Hair follicular keratinocyte (primary cell): ENCODE results near the gene PRAMEF2. TPM values are rescaled to one million over a fixed set of nuclear protein-coding genes. Genes with fewer than 3 reads are reported as not detected.

Experiments
- total RNA-seq: library from RNA; depleted of rRNA; stranded (reverse); fragments of >200 nt; gene quantifications from 2 replicates; pipeline ENCODE4 v1.2.3, GENCODE V29; 2015

PRAMEF2 gene, protein sequence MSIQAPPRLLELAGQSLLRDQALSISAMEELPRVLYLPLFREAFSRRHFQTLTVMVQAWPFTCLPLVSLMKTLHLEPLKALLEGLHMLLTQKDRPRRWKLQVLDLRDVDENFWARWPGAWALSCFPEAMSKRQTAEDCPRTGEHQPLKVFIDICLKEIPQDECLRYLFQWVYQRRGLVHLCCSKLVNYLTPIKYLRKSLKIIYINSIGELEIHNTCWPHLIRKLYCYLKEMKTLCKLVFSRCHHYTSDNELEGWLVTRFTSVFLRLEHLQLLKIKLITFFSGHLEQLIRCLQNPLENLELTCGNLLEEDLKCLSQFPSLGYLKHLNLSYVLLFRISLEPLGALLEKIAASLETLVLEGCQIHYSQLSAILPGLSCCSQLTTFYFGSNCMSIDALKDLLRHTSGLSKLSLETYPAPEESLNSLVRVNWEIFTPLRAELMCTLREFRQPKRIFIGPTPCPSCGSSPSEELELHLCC
- not detected in 2 replicates for total RNA-seq

DNA sequence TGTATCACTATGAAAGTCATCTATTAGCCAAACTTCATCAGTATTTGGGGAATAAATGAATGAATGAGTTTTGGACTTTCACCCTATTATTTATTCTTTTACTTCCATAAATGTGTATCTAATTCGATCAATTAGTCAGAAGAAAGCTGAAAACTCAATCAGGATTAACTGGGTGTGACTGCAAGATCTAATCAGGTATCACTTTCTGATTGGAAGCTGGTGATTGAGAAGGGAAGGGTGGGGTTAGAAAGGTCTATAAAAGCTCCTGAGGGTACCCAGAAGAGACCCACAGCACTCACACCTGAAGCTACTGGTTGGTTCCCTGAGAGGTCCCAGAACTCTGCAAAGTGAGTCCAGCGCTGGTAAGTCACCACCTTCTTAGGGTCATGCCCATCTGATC lies at the start of gene PRAMEF2:
PRAMEF2 (plus strand) TSS at position 301 of the 400 bp plus-strand sequence. CDS start 1,924 bp downstream, outside the sequence.

DNA sequence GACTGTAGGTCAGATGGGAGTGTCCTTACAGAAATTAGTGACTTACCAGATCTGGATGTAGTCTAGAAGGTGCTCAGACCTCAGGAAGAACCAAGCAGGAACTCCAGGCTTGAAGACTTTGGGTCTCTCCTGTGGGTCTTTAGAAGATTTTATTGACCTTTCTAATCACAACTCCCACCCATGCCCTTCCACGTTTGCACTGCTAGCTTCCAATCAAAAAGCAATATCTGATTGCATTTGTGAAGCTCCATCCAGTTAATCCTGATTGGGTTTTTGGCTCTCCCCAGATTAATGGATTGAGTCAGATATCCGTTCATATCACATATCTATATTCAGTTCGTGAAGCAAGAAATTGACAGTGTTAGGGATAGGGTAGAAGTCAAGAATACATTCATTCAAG lies 25.6 kb upstream of the PRAMEF2 start, which contains the start of gene PRAMEF11:
PRAMEF11 (minus strand) TSS at position 101 of the 400 bp plus-strand sequence. CDS start 2,621 bp downstream, outside the sequence.

GRCh38 chr1:12848620-12849019 lies 8.3 kb upstream of the PRAMEF2 start, which contains the start of gene HNRNPCL1:
TSS of gene HNRNPCL1 (minus strand) at chr1:12848720. CDS start at chr1:12848289, 431 bp downstream.

DNA sequence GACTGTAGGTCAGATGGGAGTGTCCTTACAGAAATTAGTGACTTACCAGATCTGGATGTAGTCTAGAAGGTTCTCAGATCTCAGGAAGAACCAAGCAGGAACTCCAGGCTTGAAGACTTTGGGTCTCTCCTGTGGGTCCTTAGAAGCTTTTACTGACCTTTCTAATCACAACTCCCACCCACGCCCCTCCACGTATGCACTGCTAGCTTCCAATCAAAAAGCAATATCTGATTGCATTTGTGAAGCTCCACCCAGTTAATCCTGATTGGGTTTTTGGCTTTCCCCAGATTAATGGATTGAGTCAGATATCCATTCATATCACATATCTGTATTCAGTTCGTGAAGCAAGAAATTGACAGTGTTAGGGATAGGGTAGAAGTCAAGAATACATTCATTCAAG lies 29.2 kb downstream of the PRAMEF2 start, which contains the start of gene PRAMEF4:
PRAMEF4 (minus strand) TSS at position 101 of the 400 bp plus-strand sequence. CDS start 2,807 bp downstream, outside the sequence.

DNA sequence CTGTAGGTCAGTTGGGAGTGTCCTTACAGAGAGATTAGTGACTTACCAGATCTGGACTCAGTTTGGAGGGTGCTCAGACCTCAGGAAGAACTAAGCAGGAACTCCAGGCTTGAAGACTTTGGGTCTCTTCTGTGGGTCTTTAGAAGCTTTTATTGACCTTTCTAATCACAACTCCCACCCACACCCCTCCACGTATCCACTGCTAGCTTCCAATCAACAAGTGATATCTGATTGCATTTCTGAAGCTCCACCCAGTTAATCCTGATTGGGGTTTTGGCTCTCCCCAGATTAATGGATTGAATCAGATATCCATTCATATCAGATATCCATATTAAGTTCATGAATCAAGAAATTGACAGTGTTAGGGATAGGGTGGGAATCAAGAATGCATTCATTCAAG lies 41.3 kb downstream of the PRAMEF2 start, which contains the start of gene PRAMEF10:
PRAMEF10 (minus strand) TSS at position 101 of the 400 bp plus-strand sequence. CDS start 2,423 bp downstream, outside the sequence.

Other genes starting within 250 kb of the PRAMEF2 start
- 14.1 and 25.8 TPM in 2 replicates for gene DHRS3, start 238.9 kb upstream of the PRAMEF2 start, total RNA-seq
- not detected in 2 replicates for gene AADACL4, start 213.0 kb upstream of the PRAMEF2 start, total RNA-seq
- not detected in 2 replicates for gene AADACL3, start 141.0 kb upstream of the PRAMEF2 start, total RNA-seq
- gene CFAP107, start 110.9 kb upstream of the PRAMEF2 start, total RNA-seq, result not detected in 2 replicates
- gene PRAMEF12, start 83.3 kb upstream of the PRAMEF2 start, total RNA-seq, result not detected in 2 replicates
- gene PRAMEF1, start 65.7 kb upstream of the PRAMEF2 start, total RNA-seq, result not detected in 2 replicates
- gene PRAMEF11, start 25.7 kb upstream of the PRAMEF2 start, total RNA-seq, result not detected in 2 replicates
- not detected in 2 replicates for gene HNRNPCL1, start 8.4 kb upstream of the PRAMEF2 start, total RNA-seq
- not detected in 2 replicates for gene PRAMEF4, start 29.1 kb downstream of the PRAMEF2 start, total RNA-seq
- gene PRAMEF10, start 41.2 kb downstream of the PRAMEF2 start, total RNA-seq, result not detected in 2 replicates
- gene PRAMEF7, start 59.5 kb downstream of the PRAMEF2 start, total RNA-seq, result not detected in 2 replicates
- not detected in 2 replicates for gene PRAMEF6, start 90.5 kb downstream of the PRAMEF2 start, total RNA-seq
- not detected in 2 replicates for gene PRAMEF27, start 199.5 kb downstream of the PRAMEF2 start, total RNA-seq
- not detected in 2 replicates for gene HNRNPCL3, start 203.7 kb downstream of the PRAMEF2 start, total RNA-seq
- gene PRAMEF25, start 213.7 kb downstream of the PRAMEF2 start, total RNA-seq, result not detected in 2 replicates